ENCODE measurements around the gene ACBD4. TPM values are rescaled to one million over a fixed set of nuclear protein-coding genes. Genes with fewer than 3 reads are reported as not detected.

ACBD4 gene
- total RNA-seq, 1 experiment from 2014 or later: 21.2 TPM

DNA sequence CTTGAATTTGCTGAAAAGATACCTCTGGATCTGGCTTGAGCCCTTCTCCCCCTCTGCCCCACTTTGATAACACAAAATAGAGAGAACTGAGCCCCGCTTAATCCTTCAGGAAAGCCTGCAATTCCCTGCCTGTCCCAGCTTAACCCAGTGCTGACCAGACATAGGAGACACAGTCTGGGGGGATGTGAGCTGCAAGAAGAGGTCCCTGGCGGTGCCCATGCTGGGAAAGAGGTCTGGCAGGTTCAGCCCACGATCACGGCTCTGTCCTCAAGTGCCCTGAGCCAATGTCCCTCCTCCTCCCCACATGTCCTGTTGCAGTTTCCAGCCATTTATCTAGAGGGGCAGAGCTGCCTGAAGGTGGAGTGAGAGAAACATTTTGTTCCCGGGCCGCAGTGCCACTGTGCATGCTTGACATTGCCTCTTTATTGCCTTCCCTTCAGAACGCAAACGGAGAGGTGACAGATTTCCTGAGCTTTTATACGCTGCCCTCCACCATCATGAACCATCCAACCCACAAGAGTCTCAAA lies 32.2 kb upstream of the ACBD4 start:
- Mint-ChIP-seq H3K9me3 (ENCODE audit: unreplicated experiment) (no peaks in the 10 kb centered on the region), H3K4me3 (ENCODE audit: unreplicated experiment) (peak overlapping the region; percentile 7), H3K27me3 (ENCODE audit: insufficient read depth, unreplicated experiment) (no peaks in the 10 kb centered on the region), H3K27ac (ENCODE audit: unreplicated experiment) (no peak overlapping the region), H3K36me3 (ENCODE audit: insufficient read depth, unreplicated experiment) (peaks cover 96% of the 10 kb centered on the region), H3K4me1 (ENCODE audit: low read depth, unreplicated experiment) (peaks cover 7% of the 10 kb centered on the region)
- no peaks in the 10 kb centered on the region for H3K9me3 ChIP-seq
- intact Hi-C loops (cut with micrococcal nuclease; ENCODE audit: unreplicated experiment): no loop called here
- no peak overlapping the region for H3K4me3 ChIP-seq (ENCODE audit: low read depth, low read length)
- H3K4me1 ChIP-seq: peaks cover 5% of the 10 kb centered on the region; the same call in 1 of the 2 replicates
- POLR2A ChIA-PET: interaction anchor here (0.6 kb wide), 1 partner anchor 159 kb away, joined by 3 read pairs; no protein-coding TSS in a partner anchor
- H3K36me3 ChIP-seq (ENCODE audit: control insufficient read depth, insufficient read depth, low read length): peaks cover 3% of the 10 kb centered on the region
- CTCF ChIA-PET: interaction anchor here (1.6 kb wide), 1 partner anchor 32 kb away, joined by 9 read pairs; the partner anchor contains the start of gene ACBD4
- no TSS peak for BruUV-seq (replicated peaks)
- no peak for DNase-seq
- no peaks in the 10 kb centered on the region for H3K27me3 ChIP-seq (replicated peaks; ENCODE audit: control insufficient read depth, insufficient read depth, low read length)
- no peak for TF ChIP-seq CTCF (IDR thresholded peaks at IDR 0.05; ENCODE audit: insufficient read depth in 1 of 2, low read depth in 1 of 2, low read length in 1 of 2, severe bottlenecking in 1 of 2, unreplicated experiment in 1 of 2)

DNA sequence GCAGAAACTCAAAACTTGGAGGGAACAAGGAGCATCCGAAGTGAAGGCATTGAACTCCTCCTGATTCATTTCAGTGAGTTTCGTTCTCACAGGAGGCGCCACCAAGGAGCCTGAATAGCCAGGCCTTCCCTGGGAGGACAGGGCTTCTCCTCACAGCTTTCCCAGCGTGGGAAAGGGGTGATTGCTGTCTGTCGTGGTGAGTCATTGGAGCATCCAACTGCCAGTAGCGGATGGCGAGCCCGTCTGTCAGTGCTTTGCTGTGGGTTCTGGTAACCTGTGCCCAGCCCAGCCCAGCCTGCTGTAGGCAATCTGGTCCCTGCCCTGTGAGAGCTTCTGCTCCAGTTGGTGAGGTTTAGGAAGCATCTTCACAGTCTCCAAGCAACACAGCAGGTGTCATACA lies 31.5 kb upstream of the ACBD4 start:
- Mint-ChIP-seq H3K36me3 (ENCODE audit: insufficient read depth, unreplicated experiment) (peaks cover 96% of the 10 kb centered on the region), H3K9me3 (ENCODE audit: unreplicated experiment) (no peaks in the 10 kb centered on the region), H3K27ac (ENCODE audit: unreplicated experiment) (peak overlapping the region; percentile 75), H3K4me3 (ENCODE audit: unreplicated experiment) (no peak overlapping the region), H3K27me3 (ENCODE audit: insufficient read depth, unreplicated experiment) (no peaks in the 10 kb centered on the region), H3K4me1 (ENCODE audit: low read depth, unreplicated experiment) (peaks cover 3% of the 10 kb centered on the region)
- DNase-seq: no peak
- BruUV-seq (replicated peaks): no TSS peak
- ChIA-PET POLR2A (interaction anchor here (0.6 kb wide), 2 partner anchors 106 to 160 kb away, joined by 3 to 4 read pairs; no protein-coding TSS in a partner anchor), CTCF (interaction anchor here (2.0 kb wide), 1 partner anchor 31 kb away, joined by 8 read pairs; the partner anchor contains the start of gene ACBD4)
- no peaks in the 10 kb centered on the region for H3K9me3 ChIP-seq
- H3K4me3 ChIP-seq (ENCODE audit: low read depth, low read length): no peak overlapping the region
- intact Hi-C loops (cut with micrococcal nuclease; ENCODE audit: unreplicated experiment): no loop called here
- peaks cover 3% of the 10 kb centered on the region for H3K36me3 ChIP-seq (ENCODE audit: control insufficient read depth, insufficient read depth, low read length)
- peaks cover 5% of the 10 kb centered on the region; the same call in 1 of the 2 replicates for H3K4me1 ChIP-seq
- TF ChIP-seq CTCF (IDR thresholded peaks at IDR 0.05; ENCODE audit: insufficient read depth in 1 of 2, low read depth in 1 of 2, low read length in 1 of 2, severe bottlenecking in 1 of 2, unreplicated experiment in 1 of 2): no peak
- no peaks in the 10 kb centered on the region for H3K27me3 ChIP-seq (replicated peaks; ENCODE audit: control insufficient read depth, insufficient read depth, low read length)

DNA sequence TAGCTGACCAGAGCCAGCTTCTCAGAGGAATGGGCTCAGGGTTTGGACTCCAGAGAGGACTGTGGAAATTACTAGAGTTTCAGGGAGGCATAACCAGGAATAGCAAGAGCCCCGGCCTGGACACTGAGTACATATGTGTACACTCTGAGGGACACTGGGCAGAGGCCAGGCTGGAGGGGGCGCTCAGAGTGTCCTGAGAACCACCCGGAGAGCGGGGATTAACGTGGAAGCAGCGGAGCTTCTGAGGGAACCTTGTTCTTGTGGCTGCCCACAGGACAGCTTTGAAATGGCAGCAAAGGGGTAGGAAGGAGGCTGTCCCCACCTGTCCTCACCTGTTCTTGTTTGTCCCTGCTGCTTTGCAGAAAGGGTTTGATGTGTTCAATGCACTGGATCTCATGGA lies 31.0 kb upstream of the ACBD4 start:
- intact Hi-C loops (cut with micrococcal nuclease; ENCODE audit: unreplicated experiment): no loop called here
- no peaks in the 10 kb centered on the region for H3K27me3 ChIP-seq (replicated peaks; ENCODE audit: control insufficient read depth, insufficient read depth, low read length)
- H3K27ac Mint-ChIP-seq (ENCODE audit: unreplicated experiment): peak overlapping the region; percentile 75
- peaks cover 96% of the 10 kb centered on the region for H3K36me3 Mint-ChIP-seq (ENCODE audit: insufficient read depth, unreplicated experiment)
- no peaks in the 10 kb centered on the region for H3K9me3 Mint-ChIP-seq (ENCODE audit: unreplicated experiment)
- no peaks in the 10 kb centered on the region for H3K4me1 Mint-ChIP-seq (ENCODE audit: low read depth, unreplicated experiment)
- no peak for DNase-seq
- no peaks in the 10 kb centered on the region for H3K9me3 ChIP-seq
- H3K4me3 Mint-ChIP-seq (ENCODE audit: unreplicated experiment): no peak overlapping the region
- no TSS peak for BruUV-seq (replicated peaks)
- no peak overlapping the region for H3K4me3 ChIP-seq (ENCODE audit: low read depth, low read length)
- ChIA-PET CTCF (interaction anchor here (2.0 kb wide), 1 partner anchor 31 kb away, joined by 8 read pairs; the partner anchor contains the start of gene ACBD4), POLR2A (interaction anchor here (0.6 kb wide), 1 partner anchor 106 kb away, joined by 4 read pairs; no protein-coding TSS in a partner anchor)
- H3K36me3 ChIP-seq (ENCODE audit: control insufficient read depth, insufficient read depth, low read length): peaks cover 3% of the 10 kb centered on the region
- TF ChIP-seq CTCF (IDR thresholded peaks at IDR 0.05; ENCODE audit: insufficient read depth in 1 of 2, low read depth in 1 of 2, low read length in 1 of 2, severe bottlenecking in 1 of 2, unreplicated experiment in 1 of 2): no peak
- no peaks in the 10 kb centered on the region for H3K27me3 Mint-ChIP-seq (ENCODE audit: insufficient read depth, unreplicated experiment)
- H3K4me1 ChIP-seq: peaks cover 5% of the 10 kb centered on the region; the same call in 1 of the 2 replicates

Data from Caco-2 (cell line).